ENCODE measurements around the gene ATG14. TPM values are rescaled to one million over a fixed set of nuclear protein-coding genes. Genes with fewer than 3 reads are reported as not detected.
"Not testable (repeated sequence)": the region's sequence is repeated elsewhere in the genome, so short reads cannot be mapped to it uniquely, and the experiment has no call there.

ATG14 gene
- total RNA-seq, 2 experiments from 2014 or later, result 5.1 to 5.5 TPM

DNA sequence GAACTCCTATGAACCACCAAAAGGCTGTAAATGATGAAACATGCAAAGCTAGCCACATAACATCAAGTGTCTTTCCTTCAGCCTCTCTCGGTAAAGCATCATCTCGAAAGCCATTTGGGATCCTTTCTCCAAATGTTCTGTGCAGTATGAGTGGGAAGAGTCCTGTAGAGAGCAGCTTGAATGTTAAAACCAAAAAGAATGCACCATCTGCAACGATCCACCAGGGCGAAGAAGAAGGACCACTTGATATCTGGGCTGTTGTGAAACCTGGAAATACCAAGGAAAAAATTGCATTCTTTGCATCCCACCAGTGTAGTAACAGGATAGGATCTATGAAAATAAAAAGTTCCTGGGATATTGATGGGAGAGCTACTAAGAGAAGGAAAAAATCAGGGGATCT is 61.2 kb downstream of the ATG14 start:
- ATAC-seq, result no peak
- POLR2A ChIA-PET, result interaction anchor here (1.1 kb wide), 1 partner anchor 8 kb away, joined by 4 read pairs; no protein-coding TSS in a partner anchor
- Mint-ChIP-seq H3K4me3 (no peak overlapping the region), H3K36me3 (ENCODE audit: low read depth) (peaks cover 8% of the 10 kb centered on the region), H3K27ac (no peak overlapping the region), H3K4me1 (ENCODE audit: low read depth) (peaks cover 50% of the 10 kb centered on the region), H3K27me3 (no peaks in the 10 kb centered on the region), H3K9me3 (no peaks in the 10 kb centered on the region)
- intact Hi-C loops (cut with micrococcal nuclease), result no loop called here
- CTCF ChIA-PET, result interaction anchor here (0.7 to 4.4 kb wide), 8 partner anchors 18 to 105 kb away, joined by 3 to 16 read pairs (median 4); no protein-coding TSS in a partner anchor
- no peak for DNase-seq
- no peak for TF ChIP-seq CTCF (IDR thresholded peaks at IDR 0.05)

- H3K27ac Mint-ChIP-seq, result peak overlapping the region; percentile 11
- no peaks in the 10 kb centered on the region for H3K9me3 Mint-ChIP-seq
- ChIA-PET CTCF (interaction anchor here (1.0 to 4.4 kb wide), 8 partner anchors 11 to 104 kb away, joined by 3 to 16 read pairs (median 4); no protein-coding TSS in a partner anchor), POLR2A (interaction anchor here (1.1 kb wide), 1 partner anchor 9 kb away, joined by 4 read pairs; no protein-coding TSS in a partner anchor)
- H3K36me3 Mint-ChIP-seq (ENCODE audit: low read depth), result peaks cover 6% of the 10 kb centered on the region
- no peak for TF ChIP-seq CTCF (IDR thresholded peaks at IDR 0.05)
- peaks cover 53% of the 10 kb centered on the region for H3K4me1 Mint-ChIP-seq (ENCODE audit: low read depth)
- no peaks in the 10 kb centered on the region for H3K27me3 Mint-ChIP-seq
- ATAC-seq (no peak), DNase-seq (no peak)
- H3K4me3 Mint-ChIP-seq, result no peak overlapping the region
- intact Hi-C loops (cut with micrococcal nuclease), result no loop called here
Observed at GRCh38 chr14:55349565-55349964, 62.1 kb downstream of the ATG14 start.

GRCh38 chr14:55348766-55349453 is 62.7 kb downstream of the ATG14 start:
- ChIA-PET CTCF (interaction anchor here (0.9 to 4.4 kb wide), 6 partner anchors 11 to 103 kb away, joined by 3 to 16 read pairs (median 4); no protein-coding TSS in a partner anchor), POLR2A (interaction anchor here (1.5 to 1.6 kb wide), 2 partner anchors 65 to 74 kb away, joined by 3 read pairs; no protein-coding TSS in a partner anchor)
- Mint-ChIP-seq H3K4me1 (ENCODE audit: low read depth) (peaks cover 51% of the 10 kb centered on the region), H3K4me3 (no peak overlapping the region), H3K9me3 (no peaks in the 10 kb centered on the region), H3K27me3 (no peaks in the 10 kb centered on the region), H3K27ac (peak overlapping the region; percentile 11), H3K36me3 (ENCODE audit: low read depth) (peaks cover 6% of the 10 kb centered on the region)
- TF ChIP-seq CTCF (IDR thresholded peaks at IDR 0.05), result no peak
- ATAC-seq, result no peak
- no peak for DNase-seq
- intact Hi-C loops (cut with micrococcal nuclease), result no loop called here

DNA sequence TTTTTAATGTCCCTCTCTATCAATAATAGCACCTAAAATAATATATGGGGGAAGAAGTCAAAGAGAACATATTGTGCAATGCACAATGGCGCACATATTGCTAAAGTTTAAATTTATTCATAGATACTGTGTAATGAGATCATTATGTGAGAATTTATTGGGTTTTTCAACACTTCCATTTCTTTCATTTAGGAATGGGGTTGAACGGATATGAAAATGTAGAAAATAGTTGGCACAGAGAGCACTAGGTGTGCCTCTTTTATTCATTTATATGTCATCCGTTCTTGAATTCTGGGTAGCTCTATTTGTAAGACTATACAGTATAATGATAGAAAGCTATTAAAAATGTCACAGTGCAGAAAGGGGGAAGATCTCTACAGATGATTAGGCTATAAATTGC is 63.9 kb downstream of the ATG14 start:
- TF ChIP-seq CTCF (IDR thresholded peaks at IDR 0.05), result no peak

GRCh38 chr14:55347040-55347439 is 64.6 kb downstream of the ATG14 start:
- H3K4me1 Mint-ChIP-seq (ENCODE audit: low read depth), result peaks cover 51% of the 10 kb centered on the region
- intact Hi-C loops (cut with micrococcal nuclease), result no loop called here
- H3K9me3 Mint-ChIP-seq, result no peaks in the 10 kb centered on the region
- DNase-seq (no peak), ATAC-seq (no peak)
- no peaks in the 10 kb centered on the region for H3K27me3 Mint-ChIP-seq
- H3K4me3 Mint-ChIP-seq, result no peak overlapping the region
- H3K27ac Mint-ChIP-seq, result no peak overlapping the region
- peaks cover 6% of the 10 kb centered on the region for H3K36me3 Mint-ChIP-seq (ENCODE audit: low read depth)
- TF ChIP-seq CTCF (IDR thresholded peaks at IDR 0.05), result no peak
- ChIA-PET POLR2A (interaction anchor here (0.5 kb wide), 1 partner anchor 43 kb away, joined by 4 read pairs; no protein-coding TSS in a partner anchor), CTCF (interaction anchor here (1.5 to 4.4 kb wide), 4 partner anchors 9 to 135 kb away, joined by 3 to 16 read pairs (median 7); partner anchors contain the start of gene FBXO34)

More for the DNA sequence above, 63.9 kb downstream of the ATG14 start:
- peaks cover 6% of the 10 kb centered on the region for H3K36me3 Mint-ChIP-seq (ENCODE audit: low read depth)
- DNase-seq (no peak), ATAC-seq (no peak)
- peaks cover 47% of the 10 kb centered on the region for H3K4me1 Mint-ChIP-seq (ENCODE audit: low read depth)
- no peaks in the 10 kb centered on the region for H3K9me3 Mint-ChIP-seq
- H3K27ac Mint-ChIP-seq, result no peak overlapping the region
- CTCF ChIA-PET, result interaction anchor here (1.5 to 4.4 kb wide), 3 partner anchors 74 to 135 kb away, joined by 3 to 16 read pairs (median 6); partner anchors contain the start of gene FBXO34
- H3K27me3 Mint-ChIP-seq, result no peaks in the 10 kb centered on the region
- POLR2A ChIA-PET, result interaction anchor here (1.5 to 1.6 kb wide), 2 partner anchors 64 to 73 kb away, joined by 3 read pairs; no protein-coding TSS in a partner anchor
- intact Hi-C loops (cut with micrococcal nuclease), result no loop called here
- no peak overlapping the region for H3K4me3 Mint-ChIP-seq

DNA sequence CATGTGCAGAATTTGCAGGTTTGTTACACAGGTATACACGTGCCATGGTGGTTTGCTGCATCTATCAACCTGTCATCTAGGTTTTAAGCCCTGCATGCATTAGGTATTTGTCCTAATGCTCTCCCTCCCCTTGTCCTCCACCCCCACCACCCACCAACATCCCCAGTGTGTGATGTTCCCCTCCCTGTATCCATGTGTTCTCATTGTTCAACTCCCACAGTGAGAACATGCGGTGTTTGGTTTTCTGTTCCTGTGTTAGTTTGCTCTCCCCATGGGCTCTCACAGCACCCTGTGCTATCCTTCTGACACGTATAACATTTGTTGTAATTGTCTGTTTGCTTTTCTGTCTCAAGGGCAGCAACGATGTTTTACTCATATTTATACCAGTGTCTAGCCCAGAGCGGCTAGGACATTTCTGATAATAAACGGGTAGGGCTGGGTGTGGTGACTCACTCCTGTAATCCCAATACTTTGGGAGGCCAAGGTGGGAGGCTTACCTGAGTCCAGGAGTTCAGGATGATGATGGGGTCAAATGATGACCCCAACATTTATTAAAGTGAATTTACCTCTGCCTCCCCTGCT is 67.0 kb downstream of the ATG14 start:
- H3K4me3 Mint-ChIP-seq; H3K36me3 Mint-ChIP-seq (ENCODE audit: low read depth); CTCF ChIA-PET; DNase-seq; intact Hi-C loops (cut with micrococcal nuclease); H3K9me3 Mint-ChIP-seq; H3K27me3 Mint-ChIP-seq; H3K27ac Mint-ChIP-seq; ATAC-seq; POLR2A ChIA-PET: not testable (repeated sequence)
- H3K4me1 Mint-ChIP-seq (ENCODE audit: low read depth), result peaks cover 71% of the 10 kb centered on the region

All from activated CD8-positive, alpha-beta T cell treated with anti-CD3 and anti-CD28 coated beads for 36 hours (primary cell).